Right ventricle myocardium inferior (tissue), 1 donor: Measurements from ENCODE around the gene LENG9. TPM values are rescaled to one million over a fixed set of nuclear protein-coding genes. Genes with fewer than 3 reads are reported as not detected.

Experiments used
- ATAC-seq: fragments of 200-7000 bp; cut with Tn5 transposase; one replicate; pipeline ENCODE4 v1.9.1; 2020; ENCODE audit warnings: mild to moderate bottlenecking, moderate library complexity
- DNase-seq: peaks from one replicate; pipeline ENCODE4 v3.0.0; 2021; ENCODE audit errors: missing footprints
- intact Hi-C: fragments of 100-400 bp; cut with DNase I; formaldehyde crosslinking; loops from one replicate; pipeline ENCODE4 v1.11.0; 2022
- total RNA-seq: library from RNA; stranded (reverse); fragmentation: NEBNext Ultra II Directional; extraction: Animal tissue kit (Norgen Biotek cat#: 25700); gene quantifications from one replicate; pipeline ENCODE4 v1.2.1, GENCODE V29; 2021
- donor health status: DM: no; HTN: yes; CAD: no; lungs with severe emphysema.

The LENG9 gene
- total RNA-seq, 1 donor from 2014 or later: 1.8 TPM

- intact Hi-C loops: loop anchor here (1.0 to 10.0 kb wide), 2 partner anchors 14 to 598 kb away; partner anchors contain the start of genes LENG8 and MYADM
- ATAC-seq (peak; percentile 33), DNase-seq (peak; percentile 91)
These were observed 685 bp downstream of the LENG9 start for GRCh38 chr19:54462655-54463530.

GRCh38 chr19:54462047-54462654, 1.4 kb downstream of the LENG9 start:
- intact Hi-C loops: loop anchor here (10.0 kb wide), 1 partner anchor 597 kb away; the partner anchor contains the start of gene MYADM
- no peak for DNase-seq

GRCh38 chr19:54461613-54462012, 2.0 kb downstream of the LENG9 start:
- intact Hi-C loops: loop anchor here (10.0 kb wide), 1 partner anchor 597 kb away; the partner anchor contains the start of gene MYADM
- ATAC-seq (no peak), DNase-seq (no peak)

More at GRCh38 chr19:54462047-54462654, 1.4 kb downstream of the LENG9 start:
- ATAC-seq: no peak

- ATAC-seq (no peak), DNase-seq (no peak)
- intact Hi-C loops: loop anchor here (10.0 kb wide), 1 partner anchor 596 kb away; the partner anchor contains the start of gene MYADM
These were observed 2.4 kb downstream of the LENG9 start for GRCh38 chr19:54461210-54461609.

GRCh38 chr19:54460230-54461005, 3.2 kb downstream of the LENG9 start:
- ATAC-seq (no peak), DNase-seq (no peak)
- intact Hi-C loops: loop anchor here (10.0 kb wide), 1 partner anchor 596 kb away; the partner anchor contains the start of gene MYADM

GRCh38 chr19:54459282-54460229, 4.0 kb downstream of the LENG9 start:
- intact Hi-C loops: loop anchor here (10.0 kb wide), 1 partner anchor 595 kb away; the partner anchor contains the start of gene MYADM
- DNase-seq: no peak
- ATAC-seq: no peak

GRCh38 chr19:54458648-54459281, 4.8 kb downstream of the LENG9 start:
- intact Hi-C loops: no loop called here
- DNase-seq: no peak
- no peak for ATAC-seq

GRCh38 chr19:54457773-54458647, 5.6 kb downstream of the LENG9 start:
- DNase-seq (no peak), ATAC-seq (no peak)
- intact Hi-C loops: no loop called here

- DNase-seq (no peak), ATAC-seq (no peak)
- intact Hi-C loops: no loop called here
These were observed 6.9 kb downstream of the LENG9 start for GRCh38 chr19:54456423-54457373.

- ATAC-seq (no peak), DNase-seq (no peak)
- intact Hi-C loops: no loop called here
These were observed 7.7 kb downstream of the LENG9 start for GRCh38 chr19:54455786-54456422.

GRCh38 chr19:54454781-54455675, 8.6 kb downstream of the LENG9 start:
- DNase-seq: no peak
- ATAC-seq: no peak
- intact Hi-C loops: no loop called here

GRCh38 chr19:54453921-54454780, 9.4 kb downstream of the LENG9 start:
- intact Hi-C loops: no loop called here
- no peak for ATAC-seq
- DNase-seq: no peak

GRCh38 chr19:54452626-54453025, 11.0 kb downstream of the LENG9 start:
- DNase-seq (no peak), ATAC-seq (no peak)
- intact Hi-C loops: no loop called here
